MCF 10A (cell line): ENCODE results near the gene SCAPER. TPM values are rescaled to one million over a fixed set of nuclear protein-coding genes. Genes with fewer than 3 reads are reported as not detected.

Experiments used
- BruUV-seq: library from RNA; stranded (reverse); fragments of 400-500 nt; replicated peaks from 2 replicates; lab custom pipeline; 2021; lab: Mats Ljungman, UMichigan
- CTCF ChIA-PET: fragments of 300-600 bp; sonication (Branson Sonifier 250); formaldehyde crosslinking; extraction: SDS; loops from one replicate; lab custom pipeline; 2021; ENCODE audit warnings: antibody characterized with exemption, inconsistent platforms; lab: Yijun Ruan, JAX
- POLR2A ChIA-PET: fragments of 300-600, 350-650 bp; sonication (Branson Sonifier 250); formaldehyde crosslinking; extraction: SDS; loops from one replicate; lab custom pipeline; 2020; ENCODE audit warnings: antibody characterized with exemption, inconsistent platforms; lab: Yijun Ruan, JAX
- DNase-seq: peaks from one replicate; pipeline ENCODE4 v3.0.0-alpha.2; 2018; ENCODE audit not compliant: unreplicated experiment
- H3K27ac Mint-ChIP-seq: one replicate; pipeline ENCODE4 v1.8.0; 2022; ENCODE audit warnings: mild to moderate bottlenecking, low read depth, mixed read lengths; ENCODE audit not compliant: unreplicated experiment
- H3K27me3 Mint-ChIP-seq: one replicate; pipeline ENCODE4 v1.8.0; 2022; ENCODE audit warnings: mixed read lengths; ENCODE audit not compliant: insufficient read depth, unreplicated experiment
- H3K36me3 Mint-ChIP-seq: one replicate; pipeline ENCODE4 v1.8.0; 2022; ENCODE audit warnings: mild to moderate bottlenecking, moderate library complexity, mixed read lengths; ENCODE audit not compliant: insufficient read depth, unreplicated experiment
- H3K4me1 Mint-ChIP-seq: one replicate; pipeline ENCODE4 v1.8.0; 2022; ENCODE audit warnings: mixed read lengths; ENCODE audit not compliant: insufficient read depth, unreplicated experiment
- H3K4me3 Mint-ChIP-seq: one replicate; pipeline ENCODE4 v1.8.0; 2022; ENCODE audit warnings: mild to moderate bottlenecking, moderate library complexity, mixed read lengths; ENCODE audit not compliant: unreplicated experiment
- H3K9me3 Mint-ChIP-seq: one replicate; pipeline ENCODE4 v1.8.0; 2022; ENCODE audit warnings: mixed read lengths; ENCODE audit not compliant: unreplicated experiment
- CTCF ChIP-seq: fragments of 200-600 bp; IDR thresholded peaks from one replicate; pipeline ENCODE4 v1.8.0; 2022; ENCODE audit warnings: antibody characterized with exemption, mild to moderate bottlenecking; ENCODE audit not compliant: unreplicated experiment
- intact Hi-C: fragments of 100-400 bp; cut with micrococcal nuclease; formaldehyde crosslinking; loops from 2 replicates; pipeline ENCODE4 v1.14.1; 2022
- total RNA-seq: library from RNA; stranded (reverse); gene quantifications from 2 replicates; pipeline ENCODE4 v1.2.3, GENCODE V29; 2022

Gene SCAPER
- total RNA-seq, 1 experiment from 2014 or later: 9.5 TPM

GRCh38 chr15:76756381-76756780 is 148.8 kb downstream of the SCAPER start:
- H3K4me3 Mint-ChIP-seq: no peak overlapping the region
- POLR2A ChIA-PET: no interaction called here

GRCh38 chr15:76753771-76754170 is 151.4 kb downstream of the SCAPER start:
- no peak for TF ChIP-seq CTCF
- no TSS peak for BruUV-seq
- intact Hi-C loops: no loop called here
- no peak overlapping the region for H3K27ac Mint-ChIP-seq
- CTCF ChIA-PET: no interaction called here
- H3K36me3 Mint-ChIP-seq: peaks cover 6% of the 10 kb centered on the region
- H3K4me1 Mint-ChIP-seq: no peaks in the 10 kb centered on the region
- POLR2A ChIA-PET: no interaction called here
- H3K9me3 Mint-ChIP-seq: peaks cover 7% of the 10 kb centered on the region
- no peaks in the 10 kb centered on the region for H3K27me3 Mint-ChIP-seq
- no peak for DNase-seq
- H3K4me3 Mint-ChIP-seq: no peak overlapping the region

More at GRCh38 chr15:76756381-76756780, 148.8 kb downstream of the SCAPER start:
- no peak overlapping the region for H3K27ac Mint-ChIP-seq
- no peaks in the 10 kb centered on the region for H3K4me1 Mint-ChIP-seq
- H3K27me3 Mint-ChIP-seq: no peaks in the 10 kb centered on the region
- CTCF ChIA-PET: no interaction called here
- TF ChIP-seq CTCF: no peak
- BruUV-seq: no TSS peak
- intact Hi-C loops: no loop called here
- no peak for DNase-seq
- peaks cover 2% of the 10 kb centered on the region for H3K9me3 Mint-ChIP-seq
- peaks cover 2% of the 10 kb centered on the region for H3K36me3 Mint-ChIP-seq

- no peak for DNase-seq
- Mint-ChIP-seq H3K27me3 (no peaks in the 10 kb centered on the region), H3K27ac (no peak overlapping the region), H3K4me1 (no peaks in the 10 kb centered on the region), H3K4me3 (no peak overlapping the region), H3K9me3 (peaks cover 7% of the 10 kb centered on the region), H3K36me3 (peaks cover 6% of the 10 kb centered on the region)
- no peak for TF ChIP-seq CTCF
- CTCF ChIA-PET: no interaction called here
- POLR2A ChIA-PET: no interaction called here
- no TSS peak for BruUV-seq
- intact Hi-C loops: no loop called here
Observed at GRCh38 chr15:76753131-76753530, 152.0 kb downstream of the SCAPER start.

GRCh38 chr15:76752549-76752948 is 152.6 kb downstream of the SCAPER start:
- peaks cover 6% of the 10 kb centered on the region for H3K36me3 Mint-ChIP-seq
- H3K4me1 Mint-ChIP-seq: no peaks in the 10 kb centered on the region
- H3K27ac Mint-ChIP-seq: no peak overlapping the region
- H3K4me3 Mint-ChIP-seq: no peak overlapping the region
- no peak for TF ChIP-seq CTCF
- CTCF ChIA-PET: no interaction called here
- intact Hi-C loops: no loop called here
- H3K9me3 Mint-ChIP-seq: peaks cover 7% of the 10 kb centered on the region
- BruUV-seq: no TSS peak
- POLR2A ChIA-PET: no interaction called here
- H3K27me3 Mint-ChIP-seq: no peaks in the 10 kb centered on the region
- DNase-seq: no peak
